SK-N-SH treated with all-trans-retinoic acid at 6 μM for 48 hours (cell line): Measurements from ENCODE around the gene ARMC10.

ENCODE experiments used
- ATAC-seq: fragments of 200-7000 bp; cut with Tn5 transposase; 3 replicates; pipeline ENCODE4 v1.9.1; 2020; ENCODE audit warnings: mild to moderate bottlenecking, moderate library complexity
- ARNTL ChIP-seq: fragments of 450-650 bp; formaldehyde crosslinking; IDR thresholded peaks from 2 replicates; pipeline ENCODE4 v1.5.0; 2020; ENCODE audit warnings: low read depth, mild to moderate bottlenecking, moderate library complexity, borderline replicate concordance
- BACH2 ChIP-seq: fragments of 250-450 bp; sonication (Bioruptor Pico); IDR thresholded peaks from 2 replicates; pipeline ENCODE4 v1.9.0; 2021; ENCODE audit warnings: mild to moderate bottlenecking, borderline replicate concordance
- CREB5 ChIP-seq: fragments of 250-450 bp; sonication (Bioruptor Pico); IDR thresholded peaks from 2 replicates; pipeline ENCODE4 v1.5.1; 2020; ENCODE audit warnings: low read depth, mild to moderate bottlenecking, moderate library complexity
- CSDC2 ChIP-seq: fragments of 250-450 bp; sonication (Bioruptor Pico); IDR thresholded peaks from 2 replicates; pipeline ENCODE4 v1.5.0; 2020; ENCODE audit warnings: mild to moderate bottlenecking, moderate library complexity
- ESRRG ChIP-seq: fragments of 250-450 bp; sonication (Bioruptor Pico); IDR thresholded peaks from 2 replicates; pipeline ENCODE4 v1.6.1; 2021; ENCODE audit warnings: mild to moderate bottlenecking
- ISL1 ChIP-seq: fragments of 250-450 bp; sonication (Bioruptor Pico); IDR thresholded peaks from 2 replicates; pipeline ENCODE4 v2.1.2; 2022; ENCODE audit warnings: mild to moderate bottlenecking, moderate library complexity
- OSR1 ChIP-seq: fragments of 250-450 bp; sonication (Bioruptor Pico); IDR thresholded peaks from 2 replicates; pipeline ENCODE4 v1.8.0; 2022; ENCODE audit warnings: moderate library complexity, mild to moderate bottlenecking, inconsistent platforms
- PATZ1 ChIP-seq: fragments of 250-450 bp; sonication (Bioruptor Pico); IDR thresholded peaks from 2 replicates; pipeline ENCODE4 v1.8.0; 2020; ENCODE audit warnings: mild to moderate bottlenecking, moderate library complexity, borderline replicate concordance
- POU6F1 ChIP-seq: fragments of 250-450 bp; sonication (Bioruptor Pico); IDR thresholded peaks from 2 replicates; pipeline ENCODE4 v1.8.0; 2021; ENCODE audit warnings: low read depth, mild to moderate bottlenecking, moderate library complexity, borderline replicate concordance
- PPARA ChIP-seq: fragments of 250-450 bp; sonication (Bioruptor Pico); IDR thresholded peaks from 2 replicates; pipeline ENCODE4 v1.5.0; 2020; ENCODE audit warnings: mild to moderate bottlenecking, borderline replicate concordance
- RARB ChIP-seq: fragments of 250-450 bp; sonication (Bioruptor Pico); IDR thresholded peaks from 2 replicates; pipeline ENCODE4 v1.8.0; 2021; ENCODE audit warnings: mild to moderate bottlenecking, moderate library complexity
- SNAI2 ChIP-seq: fragments of 250-450 bp; sonication (Bioruptor Pico); IDR thresholded peaks from 2 replicates; pipeline ENCODE4 v1.5.0; 2020; ENCODE audit warnings: mild to moderate bottlenecking, moderate library complexity
- TCF4 ChIP-seq: fragments of 250-450 bp; sonication (Bioruptor Pico); IDR thresholded peaks from 2 replicates; pipeline ENCODE4 v1.8.0; 2021; ENCODE audit warnings: mild to moderate bottlenecking, moderate library complexity, borderline replicate concordance
- TSHZ2 ChIP-seq: fragments of 250-450 bp; sonication (Bioruptor Pico); IDR thresholded peaks from 2 replicates; pipeline ENCODE4 v1.5.0; 2020; ENCODE audit warnings: mild to moderate bottlenecking, moderate library complexity
- ZFP3 ChIP-seq: fragments of 250-450 bp; sonication (Bioruptor Pico); IDR thresholded peaks from 2 replicates; pipeline ENCODE4 v1.5.0; 2020; ENCODE audit warnings: mild to moderate bottlenecking, moderate library complexity
- ZNF565 ChIP-seq: fragments of 450-650 bp; formaldehyde crosslinking; conservative IDR thresholded peaks from 2 replicates; pipeline ENCODE4 v1.5.0; 2020; ENCODE audit warnings: low read depth, mild to moderate bottlenecking, moderate library complexity
- ZNF70 ChIP-seq: fragments of 450-650 bp; formaldehyde crosslinking; IDR thresholded peaks from 2 replicates; pipeline ENCODE4 v1.5.0; 2020; ENCODE audit warnings: mild to moderate bottlenecking, moderate library complexity
- ZNF8 ChIP-seq: fragments of 450-650 bp; formaldehyde crosslinking; IDR thresholded peaks from 2 replicates; pipeline ENCODE4 v1.5.0; 2020; ENCODE audit warnings: mild to moderate bottlenecking, moderate library complexity

The ARMC10 gene

GRCh38 chr7:103134836-103135554 lies 60.1 kb downstream of the ARMC10 start:
- ATAC-seq = peak; percentile 41; the same call in 2 of the 3 replicates
- TF ChIP-seq CREB5 (CRISPR knock-in tag) (peak; percentile 91), ZFP3 (CRISPR knock-in tag) (peak; percentile 80), TCF4 (CRISPR knock-in tag) (peak; percentile 23; the same call in 1 of the 2 replicates), ESRRG (CRISPR knock-in tag) (no peak), TSHZ2 (CRISPR knock-in tag) (peak; percentile 82; the same call in 1 of the 2 replicates), RARB (CRISPR knock-in tag) (no peak), ZNF70 (peak; percentile 85), ZNF565 (CRISPR knock-in tag) (no peak), SNAI2 (CRISPR knock-in tag) (peak; percentile 81; the same call in 1 of the 2 replicates), ISL1 (peak; percentile 94)

DNA sequence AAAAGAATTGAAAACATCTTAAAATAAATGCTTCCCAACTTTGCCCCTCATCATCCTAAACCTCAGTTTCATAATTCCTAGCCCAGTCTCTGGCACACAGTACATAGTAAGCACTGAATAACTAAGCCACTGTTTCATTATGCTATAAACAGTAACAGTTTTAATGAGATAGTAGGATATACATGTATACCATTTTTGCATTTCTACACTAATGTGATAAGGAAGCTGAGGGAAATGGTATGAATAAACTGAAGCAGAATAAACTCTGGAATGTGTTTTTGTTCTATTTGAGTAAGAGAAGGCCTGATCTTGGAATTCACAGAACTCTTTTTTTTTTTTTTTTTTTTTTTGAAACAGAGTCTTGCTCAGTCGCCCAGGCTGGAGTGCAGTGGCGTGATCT lies 65.1 kb downstream of the ARMC10 start:
- no peak for ATAC-seq
- TF ChIP-seq ZNF70 = no peak
- TF ChIP-seq PATZ1 (CRISPR knock-in tag) = no peak
- TF ChIP-seq SNAI2 (CRISPR knock-in tag) = no peak
- TF ChIP-seq ISL1 = no peak
- TF ChIP-seq CSDC2 (CRISPR knock-in tag) = no peak
- no peak for TF ChIP-seq ZNF8
- no peak for TF ChIP-seq TCF4 (CRISPR knock-in tag)
- no peak for TF ChIP-seq BACH2 (CRISPR knock-in tag)
- no peak for TF ChIP-seq TSHZ2 (CRISPR knock-in tag)
- no peak for TF ChIP-seq OSR1 (CRISPR knock-in tag)
- TF ChIP-seq ZFP3 (CRISPR knock-in tag) = no peak
- no peak for TF ChIP-seq POU6F1 (CRISPR knock-in tag)
- TF ChIP-seq CREB5 (CRISPR knock-in tag) = no peak
- no peak for TF ChIP-seq ZNF565 (CRISPR knock-in tag)
- no peak for TF ChIP-seq PPARA (CRISPR knock-in tag)
- no peak for TF ChIP-seq ARNTL (CRISPR knock-in tag)
